GM03348 (cell line): ENCODE measurements around the gene SLC25A53.
A peak's percentile ranks its signal among the peaks of the same experiment; 100 is the strongest.
"Not testable (repeated sequence)": the region's sequence is repeated elsewhere in the genome, so short reads cannot be mapped to it uniquely, and the experiment has no call there.

Experiments used
- DNase-seq: peaks from one replicate; pipeline ENCODE4 v3.0.0; 2012; ENCODE audit warnings: low spot score

SLC25A53 gene

GRCh38 chrX:104134583-104135261 is 22.1 kb downstream of the SLC25A53 start:
- no peak for DNase-seq

GRCh38 chrX:104130808-104131207 is 26.0 kb downstream of the SLC25A53 start:
- no peak for DNase-seq

- no peak for DNase-seq
These were observed 30.0 kb downstream of the SLC25A53 start for GRCh38 chrX:104126856-104127255.

- no peak for DNase-seq
These were observed 34.0 kb downstream of the SLC25A53 start for GRCh38 chrX:104122829-104123228.

- DNase-seq: no peak
These were observed 38.0 kb downstream of the SLC25A53 start for GRCh38 chrX:104118765-104119164.

- no peak for DNase-seq
These were observed 39.0 kb downstream of the SLC25A53 start for GRCh38 chrX:104117759-104118158.

- peak; percentile 41 for DNase-seq
These were observed 43.4 kb downstream of the SLC25A53 start for GRCh38 chrX:104113222-104113965.

GRCh38 chrX:104112326-104112951 is 44.4 kb downstream of the SLC25A53 start, which contains the start of gene ZCCHC18:
TSS of gene ZCCHC18 (plus strand) at chrX:104112523. CDS start at chrX:104114112, 1,589 bp downstream.
- DNase-seq: peak; percentile 81

- DNase-seq: not testable (repeated sequence)
These were observed 46.1 kb downstream of the SLC25A53 start for GRCh38 chrX:104110491-104111240.

- no peak for DNase-seq
These were observed 47.9 kb downstream of the SLC25A53 start for GRCh38 chrX:104108955-104109354.

- DNase-seq: no peak
These were observed 51.2 kb downstream of the SLC25A53 start for GRCh38 chrX:104105330-104106262.

GRCh38 chrX:104104676-104105075 is 52.1 kb downstream of the SLC25A53 start:
- no peak for DNase-seq

- no peak for DNase-seq
These were observed 57.9 kb downstream of the SLC25A53 start for GRCh38 chrX:104098919-104099318.

- peak; percentile 52 for DNase-seq
These were observed 58.5 kb downstream of the SLC25A53 start for GRCh38 chrX:104098151-104098808.

GRCh38 chrX:104085919-104086318 is 70.9 kb downstream of the SLC25A53 start:
- no peak for DNase-seq

- no peak for DNase-seq
These were observed 71.3 kb downstream of the SLC25A53 start for GRCh38 chrX:104085477-104085876.

- no peak for DNase-seq
These were observed 72.1 kb downstream of the SLC25A53 start for GRCh38 chrX:104084534-104085277.

GRCh38 chrX:104084063-104084462 is 72.7 kb downstream of the SLC25A53 start:
- no peak for DNase-seq

- not testable (repeated sequence) for DNase-seq
These were observed 79.0 kb downstream of the SLC25A53 start for GRCh38 chrX:104077854-104078253.
